Naive B cell (primary cell): ENCODE measurements around the gene IZUMO1. TPM values are rescaled to one million over a fixed set of nuclear protein-coding genes. Genes with fewer than 3 reads are reported as not detected.
"Not testable (repeated sequence)": the region's sequence is repeated elsewhere in the genome, so short reads cannot be mapped to it uniquely, and the experiment has no call there.

Source experiments
- ATAC-seq, 2 donors: fragments of 150-1000 bp; cut with Tn5 transposase; 2 replicates each; pipeline ENCODE4 v1.10.0; 2021; ENCODE audit warnings: low read depth in 2 of 2, mild to moderate bottlenecking in 2 of 2, moderate library complexity in 2 of 2
- DNase-seq: peaks from one replicate; pipeline ENCODE4 v3.0.0; 2022
- H3K27ac Mint-ChIP-seq, 6 donors: one replicate each; pipeline ENCODE4 v1.8.0; 2020 to 2022; ENCODE audit warnings: mild to moderate bottlenecking in 6 of 6, mixed read lengths in 6 of 6, moderate library complexity in 5 of 6, inconsistent platforms in 2 of 6
- H3K27me3 Mint-ChIP-seq, 3 donors: one replicate each; pipeline ENCODE4 v1.8.0; 2021 to 2022; ENCODE audit warnings: mixed read lengths in 3 of 3, mild to moderate bottlenecking in 1 of 3
- H3K36me3 Mint-ChIP-seq, 2 donors: one replicate each; pipeline ENCODE4 v1.8.0; 2020 to 2022; ENCODE audit warnings: mixed read lengths in 2 of 2, inconsistent platforms in 1 of 2, mild to moderate bottlenecking in 1 of 2
- H3K4me1 Mint-ChIP-seq, 3 donors: one replicate each; pipeline ENCODE4 v1.8.0; 2020 to 2022; ENCODE audit warnings: mixed read lengths in 3 of 3, inconsistent platforms in 1 of 3, mild to moderate bottlenecking in 1 of 3, moderate library complexity in 1 of 3
- H3K4me3 Mint-ChIP-seq, 8 donors: one replicate each; pipeline ENCODE4 v1.8.0; 2020 to 2022; ENCODE audit warnings: mild to moderate bottlenecking in 8 of 8, mixed read lengths in 8 of 8, moderate library complexity in 8 of 8, inconsistent platforms in 2 of 8
- H3K9me3 Mint-ChIP-seq, 7 donors: one replicate each; pipeline ENCODE4 v1.8.0; 2020 to 2022; ENCODE audit warnings: mixed read lengths in 7 of 7, mild to moderate bottlenecking in 5 of 7, inconsistent platforms in 2 of 7, moderate library complexity in 1 of 7
- polyA plus RNA-seq, 6 donors: library from polyadenylated mRNA; unstranded; fragments of 300-500 nt; fragmentation: Illumina TruSeq; gene quantifications; one replicate each; pipeline ENCODE4 v1.2.3, GENCODE V29; 2021; ENCODE audit warnings: low read depth in 6 of 6

IZUMO1 gene
- polyA plus RNA-seq, 6 donors from 2014 or later, result not detected

DNA sequence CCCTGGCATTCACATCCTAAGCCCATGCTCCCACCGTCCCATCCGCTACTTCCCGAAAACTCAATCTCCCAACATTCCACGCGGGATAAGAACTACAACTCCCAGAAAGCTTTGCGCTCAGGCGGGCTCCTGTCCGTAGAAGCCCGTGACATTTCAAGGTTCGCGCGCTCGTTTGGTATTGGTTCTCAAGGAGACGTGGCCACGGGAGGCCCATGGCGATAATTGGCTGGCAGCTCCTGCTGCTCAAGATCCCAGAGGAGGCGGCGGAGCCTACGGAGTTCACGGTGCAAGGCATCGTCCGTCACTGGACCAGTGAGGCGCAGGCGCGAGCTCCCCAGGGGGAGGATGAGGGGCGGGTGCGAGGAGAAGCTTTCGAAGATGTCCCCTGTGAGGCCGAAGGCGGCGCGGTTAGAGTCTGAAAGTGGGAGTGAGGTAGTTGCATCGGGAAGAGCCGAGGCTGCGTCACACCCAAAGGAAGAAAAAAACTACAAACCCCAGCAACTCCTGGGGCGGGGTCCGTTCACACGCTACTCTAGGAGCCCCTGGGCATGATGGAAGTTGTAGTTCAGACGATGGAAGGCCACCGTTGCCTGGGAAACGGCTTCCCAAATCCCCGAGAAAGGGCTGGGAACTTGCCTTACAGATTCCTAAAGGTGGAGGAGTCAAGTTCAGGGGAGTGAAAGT is 26.0 kb downstream of the IZUMO1 start:
- Mint-ChIP-seq H3K27me3 (no peaks in the 10 kb centered on the region), H3K9me3 (peaks cover 6 to 10% (median 9%) of the 10 kb centered on the region in 7 donors), H3K36me3 (peaks cover 6 to 10% of the 10 kb centered on the region in 2 donors), H3K27ac (peak overlapping the region; percentile 86 to 99 (median 96)), H3K4me1 (peaks cover 23 to 33% (median 30%) of the 10 kb centered on the region in 3 donors), H3K4me3 (peak overlapping the region; percentile 85 to 99 (median 96))
- peak; percentile 76 to 77 for ATAC-seq
- peak; percentile 80 for DNase-seq

DNA sequence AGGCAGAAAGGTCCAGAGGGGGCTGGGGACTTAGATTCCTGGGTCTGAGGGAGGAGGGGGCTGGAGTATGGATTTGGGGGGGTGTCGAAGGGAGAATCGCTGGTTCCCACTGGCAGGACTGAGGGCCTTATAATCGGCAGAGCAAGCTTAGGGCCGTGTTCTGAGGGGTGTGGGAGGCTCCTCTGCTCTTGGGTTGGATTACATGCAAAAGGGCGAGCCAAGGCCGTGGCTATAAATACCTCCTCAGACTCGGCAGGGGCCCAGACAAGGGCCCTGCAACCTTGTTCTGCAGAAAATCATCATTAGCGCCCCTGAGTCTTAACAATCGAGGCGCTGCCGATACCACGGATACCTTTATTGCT is 26.5 kb downstream of the IZUMO1 start:
- peak overlapping the region in 4 of 6 donors; percentile 86 to 99 (median 96) for H3K27ac Mint-ChIP-seq
- ATAC-seq (peak; percentile 0), DNase-seq (no peak)
- peaks cover 5 to 6% (median 6%) of the 10 kb centered on the region in 7 donors for H3K9me3 Mint-ChIP-seq
- H3K4me3 Mint-ChIP-seq, result peak overlapping the region; percentile 85 to 99 (median 96)
- H3K27me3 Mint-ChIP-seq, result no peaks in the 10 kb centered on the region
- H3K4me1 Mint-ChIP-seq, result peaks cover 19 to 30% (median 25%) of the 10 kb centered on the region in 3 donors
- H3K36me3 Mint-ChIP-seq, result peaks cover 4 to 8% of the 10 kb centered on the region in 2 donors

GRCh38 chr19:48719263-48720171 is 27.2 kb downstream of the IZUMO1 start, which contains the start of gene MAMSTR:
Gene MAMSTR, minus strand, starts transcription at chr19:48719725. Its CDS starts 694 bp downstream, at chr19:48719031.
- ATAC-seq (no peak), DNase-seq (no peak)
- Mint-ChIP-seq H3K4me1 (peaks cover 17 to 29% (median 25%) of the 10 kb centered on the region in 3 donors), H3K27me3 (no peaks in the 10 kb centered on the region), H3K4me3 (peak within 1 kb of the TSS; percentile 85 to 99 (median 96)), H3K9me3 (no peaks in the 10 kb centered on the region), H3K27ac (peak within 1 kb of the TSS; percentile 86 to 99 (median 96)), H3K36me3 (peaks cover 0 to under 1% of the 10 kb centered on the region in 2 donors)

- ATAC-seq, result no peak
- no peaks in the 10 kb centered on the region for H3K9me3 Mint-ChIP-seq
- H3K4me3 Mint-ChIP-seq, result peak overlapping the region in 4 of 8 donors; percentile 10 to 55 (median 34)
- H3K27me3 Mint-ChIP-seq, result no peaks in the 10 kb centered on the region
- no peaks in the 10 kb centered on the region for H3K36me3 Mint-ChIP-seq
- H3K27ac Mint-ChIP-seq, result peak overlapping the region in 4 of 6 donors; percentile 28 to 85 (median 56)
- H3K4me1 Mint-ChIP-seq, result peaks cover 21 to 32% (median 32%) of the 10 kb centered on the region in 3 donors
- DNase-seq, result no peak
Measured at GRCh38 chr19:48718711-48719231, 27.9 kb downstream of the IZUMO1 start.

DNA sequence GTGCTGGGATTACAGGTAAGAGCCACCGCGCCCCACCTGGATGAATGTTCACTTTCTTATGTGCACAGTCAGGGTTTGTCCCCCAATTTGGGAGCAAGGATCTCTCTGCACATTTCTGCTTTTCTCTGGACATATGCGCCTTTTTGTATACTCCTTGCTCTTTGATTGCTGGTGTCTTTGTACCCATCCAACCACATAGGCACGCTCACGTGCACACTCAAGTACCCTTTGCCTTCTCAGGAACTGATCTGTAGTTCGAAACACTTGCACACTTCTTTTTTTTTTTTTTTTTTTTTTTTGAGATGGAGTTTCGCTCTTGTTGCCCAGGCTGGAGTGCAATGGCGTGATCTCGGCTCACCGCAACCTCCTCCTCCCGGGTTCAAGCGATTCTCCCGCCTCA is 28.6 kb downstream of the IZUMO1 start:
- H3K4me3 Mint-ChIP-seq, result peak overlapping the region in 1 of 8 donors; percentile 10
- DNase-seq, ATAC-seq, H3K9me3 Mint-ChIP-seq, H3K27me3 Mint-ChIP-seq, H3K36me3 Mint-ChIP-seq: not testable (repeated sequence)
- peaks cover 26 to 38% (median 37%) of the 10 kb centered on the region in 3 donors for H3K4me1 Mint-ChIP-seq
- H3K27ac Mint-ChIP-seq, result peak overlapping the region in 1 of 6 donors; percentile 69

DNA sequence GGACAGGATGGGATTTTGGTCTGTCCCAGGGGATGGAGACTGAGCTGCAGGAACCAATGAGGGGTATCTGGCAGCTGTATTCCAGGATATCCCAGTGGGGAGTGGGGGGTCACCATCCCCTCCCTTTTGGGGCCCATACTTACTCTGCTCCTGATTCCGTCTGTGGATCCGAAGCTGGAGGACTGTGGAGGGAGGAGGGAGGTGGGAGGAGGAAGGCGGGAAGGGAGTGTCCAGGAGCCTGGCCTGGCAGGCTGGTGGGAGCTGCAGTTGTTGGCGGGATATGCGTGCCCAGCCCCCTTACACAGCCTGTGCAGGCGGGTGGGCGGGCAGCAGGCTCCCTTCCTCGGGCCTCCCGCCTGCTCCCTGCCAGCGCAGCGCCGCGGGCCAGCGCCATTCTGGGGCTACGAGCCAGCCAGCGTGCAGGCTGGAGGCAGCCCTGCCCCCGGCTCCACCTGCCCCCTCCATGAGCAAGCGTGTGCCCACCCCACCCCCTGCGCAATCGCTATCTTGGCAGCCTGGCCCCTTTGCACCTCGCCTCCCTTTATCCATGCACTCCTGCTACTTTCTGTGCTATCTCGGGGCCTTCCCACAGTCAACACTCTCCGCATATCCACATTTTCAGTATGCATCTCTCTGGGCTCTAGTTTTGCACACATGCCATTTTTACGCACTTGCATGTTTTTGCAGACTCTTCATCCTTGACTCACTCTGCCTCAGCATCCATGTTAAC is 30.0 kb downstream of the IZUMO1 start:
- peak overlapping the region in 3 of 8 donors; percentile 47 to 65 (median 53) for H3K4me3 Mint-ChIP-seq
- peaks cover 25 to 47% (median 41%) of the 10 kb centered on the region in 3 donors for H3K4me1 Mint-ChIP-seq
- H3K36me3 Mint-ChIP-seq, result no peaks in the 10 kb centered on the region
- no peaks in the 10 kb centered on the region for H3K9me3 Mint-ChIP-seq
- DNase-seq (no peak), ATAC-seq (no peak)
- H3K27me3 Mint-ChIP-seq, result no peaks in the 10 kb centered on the region
- no peak overlapping the region for H3K27ac Mint-ChIP-seq

DNA sequence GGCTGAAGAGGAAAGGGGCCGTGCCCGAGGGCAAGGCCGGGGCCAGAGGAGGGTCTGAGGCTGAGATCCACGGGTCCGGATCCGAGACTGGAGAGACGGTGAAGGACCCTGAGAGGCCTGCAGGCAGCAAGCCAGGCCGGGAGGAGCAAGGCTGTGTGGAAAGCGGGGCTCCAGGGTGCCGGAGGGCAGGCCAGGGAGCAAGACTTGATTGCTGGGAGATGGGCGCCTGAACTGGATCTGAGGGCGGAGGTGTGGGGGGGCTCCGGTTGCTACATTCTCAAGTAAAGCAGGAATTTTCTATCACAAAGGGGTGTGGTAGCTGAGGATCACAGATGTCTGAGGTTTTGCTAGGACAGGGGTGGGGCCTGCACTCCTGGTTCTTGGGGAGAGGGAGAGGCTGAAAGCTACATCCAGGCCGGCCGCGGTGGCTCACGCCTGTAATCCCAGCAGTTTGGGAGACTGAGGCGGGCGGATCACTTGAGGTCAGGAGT is 31.0 kb downstream of the IZUMO1 start:
- Mint-ChIP-seq H3K9me3 (no peaks in the 10 kb centered on the region), H3K27ac (peak overlapping the region in 3 of 6 donors; percentile 27 to 83 (median 39)), H3K4me3 (peak overlapping the region in 6 of 8 donors; percentile 25 to 93 (median 80)), H3K36me3 (no peaks in the 10 kb centered on the region), H3K27me3 (no peaks in the 10 kb centered on the region), H3K4me1 (peaks cover 20 to 41% (median 36%) of the 10 kb centered on the region in 3 donors)
- no peak for ATAC-seq
- no peak for DNase-seq

DNA sequence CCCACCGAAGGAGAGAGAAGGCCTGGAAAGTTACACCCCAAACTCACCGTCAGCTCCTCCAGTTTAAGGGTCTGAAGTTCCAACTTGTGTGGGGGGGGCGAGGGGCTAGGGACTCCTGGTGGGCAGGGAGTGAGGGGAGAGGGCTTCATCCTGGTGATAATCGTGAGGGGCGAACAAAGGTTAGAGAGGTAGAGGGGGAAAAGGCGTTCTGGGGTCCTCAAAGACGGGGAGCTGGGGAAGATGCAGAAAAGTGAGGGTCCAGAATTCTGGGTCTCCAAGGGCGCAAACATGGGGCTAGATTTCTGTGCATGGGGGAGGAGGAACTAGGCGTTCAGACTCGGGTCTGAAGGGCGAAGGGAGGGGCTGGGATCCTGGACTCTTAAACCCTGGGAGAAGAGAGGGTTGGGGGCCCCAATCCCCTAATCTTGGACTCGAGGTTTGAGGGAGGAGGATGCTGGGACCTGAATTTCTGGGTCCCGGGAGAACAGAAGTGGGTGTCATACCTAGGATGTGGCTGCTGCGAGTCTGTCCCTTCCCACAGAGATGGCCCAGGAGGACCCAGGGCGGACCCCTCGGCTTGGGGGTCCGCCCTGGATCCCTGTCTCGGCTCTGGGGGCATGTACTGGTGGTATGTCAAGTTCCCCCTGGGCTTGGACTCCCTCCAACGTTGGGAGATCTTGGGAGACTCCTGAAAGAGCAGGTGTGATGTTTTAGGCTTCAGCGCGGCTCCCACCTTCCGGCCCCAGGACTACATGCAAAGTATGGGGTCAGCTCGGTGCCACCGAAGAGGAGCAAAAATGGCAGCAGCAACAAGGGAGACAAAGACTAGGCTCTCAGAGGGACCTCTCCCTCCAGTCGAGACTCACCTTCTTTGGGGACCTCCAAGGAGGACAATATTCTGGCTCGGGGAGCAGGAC is 31.7 kb downstream of the IZUMO1 start:
- Mint-ChIP-seq H3K4me1 (peaks cover 15 to 36% (median 29%) of the 10 kb centered on the region in 3 donors), H3K27ac (peak overlapping the region in 3 of 6 donors; percentile 54 to 88 (median 61)), H3K9me3 (no peaks in the 10 kb centered on the region)

DNA sequence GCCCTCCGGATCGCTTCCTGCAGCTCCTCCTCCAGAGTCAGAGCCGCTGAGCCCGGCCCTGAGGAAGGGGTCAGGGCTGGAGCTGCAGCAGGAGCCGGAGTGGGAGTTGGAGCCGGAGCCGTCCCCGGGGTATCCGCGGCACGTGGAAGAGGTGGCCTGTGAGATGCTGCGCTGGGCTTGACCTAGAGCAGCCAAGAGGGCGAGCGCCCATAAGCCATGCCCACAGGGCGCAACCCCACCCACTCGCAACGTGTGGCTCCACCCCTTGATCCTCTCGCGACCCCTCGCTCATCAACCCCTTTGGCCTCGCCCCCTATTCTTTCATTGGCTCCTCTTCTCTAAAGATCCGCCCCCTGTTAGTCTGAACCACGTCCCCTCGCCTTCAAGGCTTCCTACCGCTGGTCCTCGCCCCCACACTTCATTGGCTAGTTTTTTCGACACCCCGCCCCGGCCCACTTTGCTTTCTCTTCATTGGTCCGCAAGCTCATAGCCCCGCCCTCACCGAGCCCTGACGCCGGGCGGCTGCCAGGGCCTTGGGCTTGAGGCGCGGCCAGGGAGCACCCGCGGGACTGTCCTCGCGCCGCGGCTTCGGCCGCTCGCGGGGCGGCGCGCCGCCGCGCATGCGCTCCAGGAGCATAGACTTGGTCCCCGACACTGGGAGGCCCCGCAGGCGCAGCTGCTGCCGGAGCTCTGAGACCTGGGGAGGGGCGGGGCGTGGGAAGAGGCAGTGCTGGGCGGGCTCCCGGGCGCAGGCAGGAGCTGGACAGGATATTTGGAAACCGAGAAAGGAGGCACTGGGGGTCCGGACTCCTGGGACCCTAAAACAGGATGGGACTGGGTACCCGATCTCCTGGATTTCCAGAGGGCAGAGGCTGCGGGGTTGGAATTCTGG is 32.6 kb downstream of the IZUMO1 start:
- H3K27me3 Mint-ChIP-seq, result no peaks in the 10 kb centered on the region
- peaks cover 15 to 32% (median 28%) of the 10 kb centered on the region in 3 donors for H3K4me1 Mint-ChIP-seq
- H3K9me3 Mint-ChIP-seq, result no peaks in the 10 kb centered on the region
- peak overlapping the region in 3 of 6 donors; percentile 50 to 78 (median 61) for H3K27ac Mint-ChIP-seq
- no peaks in the 10 kb centered on the region for H3K36me3 Mint-ChIP-seq
- DNase-seq, result peak; percentile 96
- H3K4me3 Mint-ChIP-seq, result peak overlapping the region; percentile 78 to 95 (median 92)
- ATAC-seq, result peak; percentile 91 to 92

More for the DNA sequence above, 31.7 kb downstream of the IZUMO1 start:
- H3K36me3 Mint-ChIP-seq, result no peaks in the 10 kb centered on the region
- ATAC-seq, result no peak
- no peaks in the 10 kb centered on the region for H3K27me3 Mint-ChIP-seq
- DNase-seq, result no peak
- H3K4me3 Mint-ChIP-seq, result peak overlapping the region; percentile 78 to 93 (median 88)

DNA sequence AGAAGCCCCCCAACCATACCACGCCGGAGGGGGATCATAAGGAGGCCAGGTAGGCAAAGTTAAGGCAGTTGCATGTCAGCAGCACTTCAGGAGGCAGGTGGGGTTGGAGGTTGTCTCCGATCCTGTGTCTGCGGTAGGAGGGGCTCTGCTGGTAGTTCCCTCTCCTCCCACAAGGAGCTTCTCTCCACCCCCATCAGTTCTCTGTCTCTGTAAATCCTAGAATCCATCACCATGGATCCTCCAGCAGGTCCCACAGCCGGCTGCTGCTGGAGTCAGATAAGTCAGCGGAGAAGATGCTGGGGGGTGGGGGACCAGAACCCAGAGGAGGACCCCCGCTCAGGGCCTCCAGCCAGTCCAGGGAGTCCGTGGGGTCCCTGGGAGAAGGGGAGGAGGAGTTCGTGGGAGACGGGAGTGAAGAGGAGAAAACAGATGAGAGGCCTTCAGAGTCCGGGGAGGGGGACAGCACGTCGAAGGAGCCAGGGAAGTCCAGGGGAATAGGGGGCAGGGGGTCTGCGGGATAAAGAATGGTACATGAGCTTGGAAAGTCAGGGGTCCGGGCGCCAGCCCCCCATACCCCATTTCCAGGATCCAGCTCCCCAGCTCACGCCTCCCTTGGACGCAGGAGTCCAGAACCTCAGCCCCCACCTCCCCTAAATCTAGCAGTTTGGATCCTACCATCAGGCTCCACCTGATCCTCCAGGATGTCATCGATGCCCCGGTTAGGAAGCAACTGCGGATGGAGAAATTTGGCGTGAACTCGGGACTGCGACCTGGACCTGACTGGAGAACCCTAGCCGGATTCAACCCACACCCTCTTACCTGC is 33.5 kb downstream of the IZUMO1 start:
- Mint-ChIP-seq H3K27ac (peak overlapping the region in 2 of 6 donors; percentile 50 to 72), H3K9me3 (peaks cover 0 to 3% (median 0%) of the 10 kb centered on the region in 7 donors), H3K27me3 (no peaks in the 10 kb centered on the region), H3K36me3 (no peaks in the 10 kb centered on the region), H3K4me1 (peaks cover 15 to 30% (median 28%) of the 10 kb centered on the region in 3 donors), H3K4me3 (peak overlapping the region; percentile 78 to 95 (median 92))
- DNase-seq (no peak), ATAC-seq (no peak)
